T-helper 2 cell treated with Interferon-gamma antibody and Interleukin-4, amounts not matched to agents 100 ng/mL and 5 ng/mL, for 36 hours (primary cell): Measurements from ENCODE around the gene ZFYVE21. TPM values are rescaled to one million over a fixed set of nuclear protein-coding genes. Genes with fewer than 3 reads are reported as not detected.
"Not testable (repeated sequence)": the region's sequence is repeated elsewhere in the genome, so short reads cannot be mapped to it uniquely, and the experiment has no call there.

Source experiments
- intact Hi-C: fragments of 100-400 bp; cut with micrococcal nuclease; formaldehyde crosslinking; loops from one replicate; pipeline ENCODE4 v1.15.1; 2023
- total RNA-seq: library from RNA; stranded (reverse); gene quantifications from 2 replicates; pipeline ENCODE4 v1.2.3, GENCODE V29; 2022

ZFYVE21 gene
- total RNA-seq, 1 donor from 2014 or later = 16.4 TPM

DNA sequence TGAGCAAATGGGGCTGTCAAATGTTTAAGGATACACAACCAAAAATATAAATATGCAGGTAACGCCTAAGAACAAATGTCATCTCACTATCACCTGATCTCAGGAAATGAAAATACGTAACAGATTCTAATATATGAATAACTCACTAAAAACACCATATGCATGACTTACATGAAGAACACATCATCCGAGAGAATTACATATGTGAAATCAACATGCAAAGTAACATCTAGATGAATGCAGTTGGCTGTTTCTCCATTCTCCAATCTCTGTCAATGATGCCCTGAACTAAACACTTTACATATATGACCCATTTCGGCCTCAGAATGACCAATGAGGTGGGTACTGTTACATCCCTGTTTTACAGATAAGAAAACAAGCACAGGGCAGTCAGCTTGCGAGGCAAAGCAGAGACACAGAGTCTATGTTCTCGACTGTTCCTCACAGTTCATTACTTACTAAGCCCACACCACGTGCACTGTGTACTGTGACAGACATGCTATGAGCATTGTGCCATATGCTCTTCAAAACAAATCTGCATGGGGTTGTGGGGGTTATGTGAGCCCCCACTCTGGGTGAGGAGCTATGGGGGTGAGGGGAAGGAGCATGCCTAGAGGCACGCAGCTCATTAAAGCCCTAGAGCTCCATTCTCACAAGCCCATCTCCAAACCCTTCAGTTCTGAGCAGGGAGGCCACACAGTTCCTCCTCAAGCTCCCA is 42.6 kb downstream of the ZFYVE21 start:
- intact Hi-C loops = no loop called here

GRCh38 chr14:103762036-103762435 is 46.4 kb downstream of the ZFYVE21 start:
- intact Hi-C loops = no loop called here

DNA sequence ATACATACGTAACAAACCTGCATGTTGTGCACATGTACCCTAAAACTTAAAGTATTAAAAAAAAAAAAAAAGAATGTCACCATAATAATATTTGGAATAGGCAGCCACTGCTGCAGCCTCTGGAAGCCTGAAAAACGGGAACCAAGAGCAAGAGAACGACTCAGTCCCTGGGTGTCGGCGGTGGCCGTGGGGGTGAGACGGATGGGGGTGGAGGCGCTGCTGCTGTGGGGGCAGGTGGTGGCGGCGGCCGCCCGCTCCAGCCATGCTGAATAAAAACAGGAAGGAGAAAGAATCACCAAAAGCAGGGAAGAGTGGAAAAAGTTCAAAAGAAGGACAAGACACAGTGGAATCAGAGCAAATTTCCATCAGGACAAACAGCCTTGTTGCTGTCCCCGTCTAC is 46.9 kb downstream of the ZFYVE21 start:
- intact Hi-C loops = no loop called here

DNA sequence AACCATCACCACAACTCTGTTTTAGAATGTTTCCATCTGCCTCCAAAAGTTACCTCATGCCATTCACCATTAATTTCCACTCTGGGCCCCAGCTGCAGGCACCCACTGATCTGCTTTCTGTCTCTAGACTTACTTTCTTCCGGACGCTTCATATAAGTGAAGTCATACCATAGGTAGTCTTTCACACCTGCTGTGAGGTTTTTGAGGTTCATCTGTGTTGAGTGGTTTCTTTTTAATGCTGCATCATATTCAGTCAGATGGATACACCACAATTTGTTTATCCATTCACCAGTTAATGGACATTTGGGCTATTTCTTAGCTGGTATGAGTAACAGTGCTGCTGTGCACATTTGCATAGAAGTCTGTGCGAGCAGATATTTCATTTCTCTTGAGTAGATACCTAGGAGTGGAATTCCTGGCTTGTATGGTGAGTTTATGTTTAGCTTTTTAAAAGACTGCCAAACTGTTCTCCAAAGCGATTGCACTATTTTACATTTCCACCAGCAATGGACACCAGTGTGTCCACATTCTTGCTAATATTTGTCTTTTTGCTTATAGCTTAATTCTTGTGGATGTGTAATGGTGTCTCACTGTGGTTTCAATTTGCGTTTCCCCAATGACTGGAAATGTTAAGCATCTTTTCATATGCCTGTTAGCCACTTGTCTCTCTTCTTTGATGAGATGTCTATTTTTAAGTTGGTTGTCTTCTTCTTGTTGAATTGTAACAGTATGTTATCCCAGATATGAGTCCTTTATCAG is 48.3 kb downstream of the ZFYVE21 start:
- intact Hi-C loops = no loop called here

DNA sequence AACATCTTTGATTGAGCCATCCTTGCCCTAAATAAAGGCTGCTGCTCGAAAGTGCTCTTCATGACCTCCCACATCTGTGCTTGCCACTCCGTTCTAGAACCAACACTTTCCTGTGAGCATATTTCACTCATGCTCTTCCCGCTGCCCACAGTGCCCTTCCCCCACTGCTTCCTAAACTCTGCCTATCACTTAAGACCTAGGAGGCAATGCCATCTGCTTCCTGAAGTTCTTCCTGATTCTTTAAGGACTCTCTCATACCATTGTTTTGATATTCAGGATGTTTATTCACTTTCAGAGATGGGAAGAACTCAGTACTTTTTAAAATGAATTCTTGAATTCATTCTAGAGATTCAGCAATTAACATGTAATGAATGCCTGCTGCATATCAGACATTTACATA is 49.9 kb downstream of the ZFYVE21 start:
- intact Hi-C loops = no loop called here

- intact Hi-C loops = no loop called here
These were observed 51.8 kb downstream of the ZFYVE21 start for GRCh38 chr14:103767336-103767894.

DNA sequence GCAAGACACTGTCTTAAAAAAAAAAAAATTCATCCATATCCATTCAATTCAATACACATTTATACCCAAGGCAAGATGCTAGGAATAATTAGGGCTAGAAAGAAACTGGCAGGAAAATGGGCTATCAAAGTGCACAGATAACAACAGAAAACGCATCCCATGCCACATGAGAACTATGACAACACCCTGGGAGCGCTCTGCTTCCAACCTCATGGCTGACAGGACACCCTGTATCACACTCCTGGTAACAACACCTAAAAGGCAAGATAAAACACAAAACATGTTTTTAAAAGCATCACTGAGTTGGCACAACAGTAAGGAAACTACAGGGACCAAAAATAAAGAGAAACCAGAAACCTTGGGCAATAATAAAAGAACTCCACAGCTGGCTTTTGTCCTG is 54.9 kb downstream of the ZFYVE21 start:
- intact Hi-C loops = no loop called here

GRCh38 chr14:103770902-103771301 is 55.3 kb downstream of the ZFYVE21 start:
- intact Hi-C loops = no loop called here

GRCh38 chr14:103772078-103772712 is 56.6 kb downstream of the ZFYVE21 start:
- intact Hi-C loops = no loop called here

- intact Hi-C loops = no loop called here
These were observed 57.9 kb downstream of the ZFYVE21 start for GRCh38 chr14:103773521-103773920.

- intact Hi-C loops = no loop called here
These were observed 59.9 kb downstream of the ZFYVE21 start for GRCh38 chr14:103775506-103775905.

- intact Hi-C loops = not testable (repeated sequence)
These were observed 60.7 kb downstream of the ZFYVE21 start for GRCh38 chr14:103776319-103776718.

- intact Hi-C loops = no loop called here
These were observed 66.8 kb downstream of the ZFYVE21 start for GRCh38 chr14:103782376-103782775.

Other genes starting within 250 kb of the ZFYVE21 start
- gene CKB, start 193.0 kb upstream of the ZFYVE21 start, total RNA-seq = 4.8 and 5.3 TPM in 2 replicates
- gene TRMT61A, start 186.6 kb upstream of the ZFYVE21 start, total RNA-seq = 10.0 and 11.2 TPM in 2 replicates
- gene BAG5, start 153.2 kb upstream of the ZFYVE21 start, total RNA-seq = 31.0 and 32.3 TPM in 2 replicates
- 25.9 and 29.2 TPM in 2 replicates for gene COA8, start 152.8 kb upstream of the ZFYVE21 start, total RNA-seq
- 151 and 154 TPM in 2 replicates for gene KLC1, start 86.6 kb upstream of the ZFYVE21 start, total RNA-seq
- gene XRCC3, start 359 bp upstream of the ZFYVE21 start, total RNA-seq = 43.0 and 47.9 TPM in 2 replicates
- gene PPP1R13B, start 131.8 kb downstream of the ZFYVE21 start, total RNA-seq = 8.9 and 10.3 TPM in 2 replicates
- 0.05 TPM in 1 of 2 replicates, not detected in the other for gene TDRD9, start 212.6 kb downstream of the ZFYVE21 start, total RNA-seq
- gene RD3L, start 226.7 kb downstream of the ZFYVE21 start, total RNA-seq = not detected in 2 replicates